ENCODE results near the gene ANKRD34A.
A peak's percentile ranks its signal among the peaks of the same experiment; 100 is the strongest.

Gene ANKRD34A

GRCh38 chr1:145958734-145959133 is 5.6 kb downstream of the ANKRD34A start:
- Histone ChIP-seq H3K4me3 (ENCODE audit: low read length) (no peak overlapping the region), H3K9me3 (ENCODE audit: control insufficient read depth, insufficient read depth, low read length) (no peaks in the 10 kb centered on the region), H3K27ac (ENCODE audit: low read length) (no peak overlapping the region), H3K27me3 (ENCODE audit: control insufficient read depth, insufficient read depth, low read length) (peaks cover 29% of the 10 kb centered on the region), H3K36me3 (ENCODE audit: control insufficient read depth, insufficient read depth, low read length) (no peaks in the 10 kb centered on the region), H3K4me1 (ENCODE audit: control insufficient read depth, insufficient read depth, low read length) (peaks cover under 1% of the 10 kb centered on the region; the same call in 1 of the 2 replicates)
- no peak for DNase-seq (ENCODE audit: low read depth, low spot score)

GRCh38 chr1:145957443-145958319 is 6.7 kb downstream of the ANKRD34A start, which contains the start of gene LIX1L:
TSS of gene LIX1L (minus strand) at chr1:145958017. CDS start at chr1:145957927, 90 bp downstream.
- Histone ChIP-seq H3K9me3 (ENCODE audit: control insufficient read depth, insufficient read depth, low read length) (no peaks in the 10 kb centered on the region), H3K4me3 (ENCODE audit: low read length) (peak within 1 kb of the TSS; percentile 69; the same call in 1 of the 2 replicates), H3K4me1 (ENCODE audit: control insufficient read depth, insufficient read depth, low read length) (no peaks in the 10 kb centered on the region), H3K27me3 (ENCODE audit: control insufficient read depth, insufficient read depth, low read length) (peaks cover 20% of the 10 kb centered on the region), H3K36me3 (ENCODE audit: control insufficient read depth, insufficient read depth, low read length) (no peaks in the 10 kb centered on the region), H3K27ac (ENCODE audit: low read length) (no peak within 1 kb of the TSS)
- DNase-seq (ENCODE audit: low read depth, low spot score), result peak; percentile 95
- no CpG with 5 or more reads among the region's 60 CpGs for WGBS (ENCODE audit: insufficient coverage, insufficient read length)

GRCh38 chr1:145956781-145957442 is 7.5 kb downstream of the ANKRD34A start:
- WGBS (ENCODE audit: insufficient coverage, insufficient read length), result 100% methylated on average over 1 of the region's 3 CpGs
- Histone ChIP-seq H3K27ac (ENCODE audit: low read length) (no peak overlapping the region), H3K27me3 (ENCODE audit: control insufficient read depth, insufficient read depth, low read length) (peaks cover 15% of the 10 kb centered on the region)

GRCh38 chr1:145956361-145956760 is 8.0 kb downstream of the ANKRD34A start:
- no peak for DNase-seq (ENCODE audit: low read depth, low spot score)
- H3K27me3 ChIP-seq (ENCODE audit: control insufficient read depth, insufficient read depth, low read length), result peaks cover 10% of the 10 kb centered on the region; the same call in 1 of the 2 replicates
- no peaks in the 10 kb centered on the region for H3K9me3 ChIP-seq (ENCODE audit: control insufficient read depth, insufficient read depth, low read length)
- no peaks in the 10 kb centered on the region for H3K36me3 ChIP-seq (ENCODE audit: control insufficient read depth, insufficient read depth, low read length)
- no peaks in the 10 kb centered on the region for H3K4me1 ChIP-seq (ENCODE audit: control insufficient read depth, insufficient read depth, low read length)
- H3K27ac ChIP-seq (ENCODE audit: low read length), result no peak overlapping the region
- H3K4me3 ChIP-seq (ENCODE audit: low read length), result no peak overlapping the region

More at GRCh38 chr1:145956781-145957442, 7.5 kb downstream of the ANKRD34A start:
- Histone ChIP-seq H3K4me1 (ENCODE audit: control insufficient read depth, insufficient read depth, low read length) (no peaks in the 10 kb centered on the region), H3K9me3 (ENCODE audit: control insufficient read depth, insufficient read depth, low read length) (no peaks in the 10 kb centered on the region), H3K4me3 (ENCODE audit: low read length) (peak overlapping the region; percentile 69; the same call in 1 of the 2 replicates), H3K36me3 (ENCODE audit: control insufficient read depth, insufficient read depth, low read length) (no peaks in the 10 kb centered on the region)
- DNase-seq (ENCODE audit: low read depth, low spot score), result no peak

- no peak overlapping the region for H3K4me3 ChIP-seq (ENCODE audit: low read length)
- no peak for DNase-seq (ENCODE audit: low read depth, low spot score)
Measured at GRCh38 chr1:145955436-145955835, 8.9 kb downstream of the ANKRD34A start.

GRCh38 chr1:145953861-145954260 is 10.5 kb downstream of the ANKRD34A start:
- no peaks in the 10 kb centered on the region for H3K36me3 ChIP-seq (ENCODE audit: control insufficient read depth, insufficient read depth, low read length)
- no peak for DNase-seq (ENCODE audit: low read depth, low spot score)
- WGBS (ENCODE audit: insufficient coverage, insufficient read length), result no CpG with 5 or more reads among the region's 6 CpGs
- H3K4me3 ChIP-seq (ENCODE audit: low read length), result no peak overlapping the region
- peaks cover 2% of the 10 kb centered on the region; the same call in 1 of the 2 replicates for H3K4me1 ChIP-seq (ENCODE audit: control insufficient read depth, insufficient read depth, low read length)
- H3K9me3 ChIP-seq (ENCODE audit: control insufficient read depth, insufficient read depth, low read length), result no peaks in the 10 kb centered on the region
- H3K27me3 ChIP-seq (ENCODE audit: control insufficient read depth, insufficient read depth, low read length), result peaks cover 2% of the 10 kb centered on the region; the same call in 1 of the 2 replicates
- H3K27ac ChIP-seq (ENCODE audit: low read length), result no peak overlapping the region

More at GRCh38 chr1:145955436-145955835, 8.9 kb downstream of the ANKRD34A start:
- no CpG with 5 or more reads among the region's 2 CpGs for WGBS (ENCODE audit: insufficient coverage, insufficient read length)
- peaks cover 10% of the 10 kb centered on the region; the same call in 1 of the 2 replicates for H3K27me3 ChIP-seq (ENCODE audit: control insufficient read depth, insufficient read depth, low read length)
- H3K27ac ChIP-seq (ENCODE audit: low read length), result no peak overlapping the region
- H3K36me3 ChIP-seq (ENCODE audit: control insufficient read depth, insufficient read depth, low read length), result no peaks in the 10 kb centered on the region
- no peaks in the 10 kb centered on the region for H3K9me3 ChIP-seq (ENCODE audit: control insufficient read depth, insufficient read depth, low read length)
- H3K4me1 ChIP-seq (ENCODE audit: control insufficient read depth, insufficient read depth, low read length), result peaks cover 2% of the 10 kb centered on the region; the same call in 1 of the 2 replicates

GRCh38 chr1:145952903-145953302 is 11.5 kb downstream of the ANKRD34A start:
- peaks cover 2% of the 10 kb centered on the region; the same call in 1 of the 2 replicates for H3K27me3 ChIP-seq (ENCODE audit: control insufficient read depth, insufficient read depth, low read length)
- no peaks in the 10 kb centered on the region for H3K9me3 ChIP-seq (ENCODE audit: control insufficient read depth, insufficient read depth, low read length)
- H3K36me3 ChIP-seq (ENCODE audit: control insufficient read depth, insufficient read depth, low read length), result no peaks in the 10 kb centered on the region
- H3K4me3 ChIP-seq (ENCODE audit: low read length), result no peak overlapping the region
- no peak for DNase-seq (ENCODE audit: low read depth, low spot score)
- WGBS (ENCODE audit: insufficient coverage, insufficient read length), result no CpG with 5 or more reads among the region's 3 CpGs
- no peak overlapping the region for H3K27ac ChIP-seq (ENCODE audit: low read length)
- peaks cover 2% of the 10 kb centered on the region; the same call in 1 of the 2 replicates for H3K4me1 ChIP-seq (ENCODE audit: control insufficient read depth, insufficient read depth, low read length)

GRCh38 chr1:145951526-145951925 is 12.8 kb downstream of the ANKRD34A start:
- Histone ChIP-seq H3K4me1 (ENCODE audit: control insufficient read depth, insufficient read depth, low read length) (peaks cover 2% of the 10 kb centered on the region; the same call in 1 of the 2 replicates), H3K4me3 (ENCODE audit: low read length) (no peak overlapping the region), H3K36me3 (ENCODE audit: control insufficient read depth, insufficient read depth, low read length) (no peaks in the 10 kb centered on the region), H3K27me3 (ENCODE audit: control insufficient read depth, insufficient read depth, low read length) (peaks cover 2% of the 10 kb centered on the region; the same call in 1 of the 2 replicates), H3K9me3 (ENCODE audit: control insufficient read depth, insufficient read depth, low read length) (no peaks in the 10 kb centered on the region), H3K27ac (ENCODE audit: low read length) (no peak overlapping the region)
- no CpG with 5 or more reads among the region's 1 CpG for WGBS (ENCODE audit: insufficient coverage, insufficient read length)
- no peak for DNase-seq (ENCODE audit: low read depth, low spot score)

GRCh38 chr1:145949219-145949618 is 15.2 kb downstream of the ANKRD34A start:
- Histone ChIP-seq H3K27me3 (ENCODE audit: control insufficient read depth, insufficient read depth, low read length) (no peaks in the 10 kb centered on the region), H3K27ac (ENCODE audit: low read length) (no peak overlapping the region), H3K4me1 (ENCODE audit: control insufficient read depth, insufficient read depth, low read length) (peaks cover 2% of the 10 kb centered on the region; the same call in 1 of the 2 replicates), H3K9me3 (ENCODE audit: control insufficient read depth, insufficient read depth, low read length) (no peaks in the 10 kb centered on the region), H3K4me3 (ENCODE audit: low read length) (no peak overlapping the region), H3K36me3 (ENCODE audit: control insufficient read depth, insufficient read depth, low read length) (no peaks in the 10 kb centered on the region)
- no peak for DNase-seq (ENCODE audit: low read depth, low spot score)
- WGBS (ENCODE audit: insufficient coverage, insufficient read length), result no CpG with 5 or more reads among the region's 4 CpGs

- H3K27me3 ChIP-seq (ENCODE audit: control insufficient read depth, insufficient read depth, low read length), result no peaks in the 10 kb centered on the region
- peaks cover 2% of the 10 kb centered on the region; the same call in 1 of the 2 replicates for H3K4me1 ChIP-seq (ENCODE audit: control insufficient read depth, insufficient read depth, low read length)
- H3K27ac ChIP-seq (ENCODE audit: low read length), result no peak overlapping the region
- no peaks in the 10 kb centered on the region for H3K36me3 ChIP-seq (ENCODE audit: control insufficient read depth, insufficient read depth, low read length)
- WGBS (ENCODE audit: insufficient coverage, insufficient read length), result no CpG with 5 or more reads among the region's 4 CpGs
- H3K4me3 ChIP-seq (ENCODE audit: low read length), result no peak overlapping the region
- no peak for DNase-seq (ENCODE audit: low read depth, low spot score)
- H3K9me3 ChIP-seq (ENCODE audit: control insufficient read depth, insufficient read depth, low read length), result no peaks in the 10 kb centered on the region
Measured at GRCh38 chr1:145947551-145947950, 16.8 kb downstream of the ANKRD34A start.

Data from iPS DF 6.9 (cell line).